ENCODE data around the gene ANO9. TPM values are rescaled to one million over a fixed set of nuclear protein-coding genes. Genes with fewer than 3 reads are reported as not detected.

ANO9 gene
- total RNA-seq, 3 donors from 2014 or later (not counting 1 experiment from before 2014, with no cell fraction given), result 15.1 to 21.3 (median 15.1) TPM

DNA sequence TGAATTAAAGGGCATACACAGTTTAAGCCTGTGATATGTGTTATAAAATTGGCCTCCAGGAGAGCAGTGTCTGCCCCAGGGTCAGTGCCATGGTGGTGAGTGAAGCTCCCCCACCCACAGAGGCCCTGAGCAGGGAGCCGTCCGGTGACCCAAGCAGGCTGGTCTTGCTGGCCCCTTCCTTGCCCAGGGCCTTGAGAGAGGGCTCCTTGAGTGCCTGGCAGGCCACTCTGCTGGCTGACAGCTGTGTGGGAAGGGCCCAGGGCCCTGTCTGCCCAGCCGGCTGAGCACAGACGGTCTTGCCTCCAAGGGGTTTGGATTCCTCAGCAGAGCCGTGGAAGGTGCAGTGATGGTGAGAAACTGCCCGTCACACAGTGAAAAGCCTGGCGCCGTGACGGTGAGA lies 34.1 kb upstream of the ANO9 start:
- WGBS (ENCODE audit: insufficient coverage), result 97% methylated on average over 9 of the region's 9 CpGs
- no peaks in the 10 kb centered on the region for H3K27me3 ChIP-seq (ENCODE audit: control insufficient read depth, insufficient read depth, low read length)
- no peaks in the 10 kb centered on the region for H3K36me3 Mint-ChIP-seq
- TF ChIP-seq, protein P1, sequence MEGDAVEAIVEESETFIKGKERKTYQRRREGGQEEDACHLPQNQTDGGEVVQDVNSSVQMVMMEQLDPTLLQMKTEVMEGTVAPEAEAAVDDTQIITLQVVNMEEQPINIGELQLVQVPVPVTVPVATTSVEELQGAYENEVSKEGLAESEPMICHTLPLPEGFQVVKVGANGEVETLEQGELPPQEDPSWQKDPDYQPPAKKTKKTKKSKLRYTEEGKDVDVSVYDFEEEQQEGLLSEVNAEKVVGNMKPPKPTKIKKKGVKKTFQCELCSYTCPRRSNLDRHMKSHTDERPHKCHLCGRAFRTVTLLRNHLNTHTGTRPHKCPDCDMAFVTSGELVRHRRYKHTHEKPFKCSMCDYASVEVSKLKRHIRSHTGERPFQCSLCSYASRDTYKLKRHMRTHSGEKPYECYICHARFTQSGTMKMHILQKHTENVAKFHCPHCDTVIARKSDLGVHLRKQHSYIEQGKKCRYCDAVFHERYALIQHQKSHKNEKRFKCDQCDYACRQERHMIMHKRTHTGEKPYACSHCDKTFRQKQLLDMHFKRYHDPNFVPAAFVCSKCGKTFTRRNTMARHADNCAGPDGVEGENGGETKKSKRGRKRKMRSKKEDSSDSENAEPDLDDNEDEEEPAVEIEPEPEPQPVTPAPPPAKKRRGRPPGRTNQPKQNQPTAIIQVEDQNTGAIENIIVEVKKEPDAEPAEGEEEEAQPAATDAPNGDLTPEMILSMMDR (IDR thresholded peaks at IDR 0.05), result no peak
- H3K4me1 Mint-ChIP-seq, result no peaks in the 10 kb centered on the region
- no peak for ATAC-seq
- no peak overlapping the region for H3K27ac ChIP-seq (ENCODE audit: low read length)
- no peaks in the 10 kb centered on the region for H3K36me3 ChIP-seq (ENCODE audit: control insufficient read depth, insufficient read depth, low read length)
- no peaks in the 10 kb centered on the region for H3K27me3 Mint-ChIP-seq (ENCODE audit: low read depth in 2 of 2)
- H3K4me1 ChIP-seq (ENCODE audit: control insufficient read depth, insufficient read depth, low read length), result no peaks in the 10 kb centered on the region
- H3K9me3 ChIP-seq (ENCODE audit: control insufficient read depth, insufficient read depth, low read length), result no peaks in the 10 kb centered on the region
- H3K4me3 Mint-ChIP-seq, result no peak overlapping the region
- H3K27ac Mint-ChIP-seq, result no peak overlapping the region
- no peak for DNase-seq
- no peak overlapping the region for H3K4me3 ChIP-seq (ENCODE audit: low read length)
- no peaks in the 10 kb centered on the region for H3K9me3 Mint-ChIP-seq
- intact Hi-C loops (cut with micrococcal nuclease), result no loop called here

DNA sequence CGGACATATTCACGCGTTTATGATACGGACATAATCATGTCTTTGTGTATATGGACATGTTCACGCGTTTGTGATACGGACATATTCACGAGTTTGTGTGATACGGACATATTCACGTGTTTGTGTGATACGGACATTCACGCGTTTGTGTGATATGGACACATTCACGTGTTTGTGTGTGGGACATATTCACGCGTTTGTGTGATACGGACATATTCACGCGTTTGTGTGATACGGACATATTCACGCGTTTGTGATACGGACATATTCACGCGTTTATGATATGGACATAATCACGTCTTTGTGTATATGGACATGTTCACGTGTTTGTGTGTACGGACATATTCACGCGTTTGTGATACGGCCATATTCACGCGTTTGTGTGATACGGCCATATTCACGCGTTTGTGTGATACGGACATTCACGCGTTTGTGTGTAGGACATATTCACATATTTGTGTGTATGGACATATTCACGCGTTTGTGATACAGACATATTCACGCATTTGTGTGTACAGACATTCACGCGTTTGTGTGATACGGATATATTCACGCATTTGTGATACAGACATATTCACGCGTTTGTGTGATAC lies 33.2 kb upstream of the ANO9 start:
- ATAC-seq (no peak), DNase-seq (no peak)
- H3K4me3 ChIP-seq (ENCODE audit: low read length), result no peak overlapping the region
- H3K4me1 Mint-ChIP-seq, result no peaks in the 10 kb centered on the region
- H3K36me3 ChIP-seq (ENCODE audit: control insufficient read depth, insufficient read depth, low read length), result no peaks in the 10 kb centered on the region
- 95% methylated on average over 48 of the region's 48 CpGs for WGBS (ENCODE audit: insufficient coverage)
- no peaks in the 10 kb centered on the region for H3K4me1 ChIP-seq (ENCODE audit: control insufficient read depth, insufficient read depth, low read length)
- H3K27me3 Mint-ChIP-seq (ENCODE audit: low read depth in 2 of 2), result no peaks in the 10 kb centered on the region
- no peak overlapping the region for H3K4me3 Mint-ChIP-seq
- no peaks in the 10 kb centered on the region for H3K36me3 Mint-ChIP-seq
- no peaks in the 10 kb centered on the region for H3K9me3 ChIP-seq (ENCODE audit: control insufficient read depth, insufficient read depth, low read length)
- no peaks in the 10 kb centered on the region for H3K27me3 ChIP-seq (ENCODE audit: control insufficient read depth, insufficient read depth, low read length)
- intact Hi-C loops (cut with micrococcal nuclease), result no loop called here
- no peaks in the 10 kb centered on the region for H3K9me3 Mint-ChIP-seq
- no peak overlapping the region for H3K27ac Mint-ChIP-seq
- TF ChIP-seq, protein P1 (IDR thresholded peaks at IDR 0.05), result no peak
- no peak overlapping the region for H3K27ac ChIP-seq (ENCODE audit: low read length)

DNA sequence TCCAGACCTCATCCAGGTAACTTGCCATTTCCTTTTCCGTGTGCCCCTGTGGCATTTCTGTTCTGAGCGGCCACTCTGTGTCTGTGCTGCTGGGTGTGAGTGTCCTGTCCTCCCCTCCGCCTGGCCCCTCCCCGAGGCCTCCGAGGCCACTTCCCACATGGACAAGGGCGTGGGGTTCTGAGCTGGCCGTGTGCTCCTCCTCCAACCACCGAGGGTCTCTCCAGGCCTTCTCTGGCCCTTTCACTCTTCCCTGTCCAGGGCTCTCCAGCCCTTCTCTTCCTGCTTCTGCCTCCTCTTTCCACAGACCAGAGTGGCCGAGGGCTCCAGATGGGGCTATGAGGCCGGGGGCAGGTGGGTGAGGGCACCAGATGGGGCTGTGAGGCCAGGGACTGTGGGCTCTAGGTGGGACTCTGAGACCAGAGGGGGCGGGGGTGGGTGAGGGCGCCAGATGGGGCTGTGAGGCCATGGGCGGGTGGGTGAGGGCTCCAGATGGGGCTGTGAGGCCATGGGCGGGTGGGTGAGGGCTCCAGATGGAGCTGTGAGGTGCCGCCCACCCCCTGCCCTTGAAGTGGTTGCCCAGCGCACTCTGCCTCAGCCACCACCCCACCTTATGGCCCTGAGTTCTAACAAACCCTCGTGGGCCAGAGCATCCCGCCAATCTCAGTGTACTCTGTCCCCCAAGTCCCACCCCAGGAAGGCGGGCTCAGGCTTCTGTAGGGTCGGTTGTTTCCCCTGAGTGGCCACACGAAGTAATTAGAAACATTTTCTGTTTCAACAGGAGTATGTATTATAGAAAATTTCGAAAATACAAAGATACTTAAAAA lies 32.4 kb upstream of the ANO9 start:
- H3K36me3 ChIP-seq (ENCODE audit: control insufficient read depth, insufficient read depth, low read length), result no peaks in the 10 kb centered on the region
- Mint-ChIP-seq H3K9me3 (no peaks in the 10 kb centered on the region), H3K4me1 (no peaks in the 10 kb centered on the region), H3K36me3 (no peaks in the 10 kb centered on the region), H3K27ac (no peak overlapping the region), H3K4me3 (no peak overlapping the region), H3K27me3 (ENCODE audit: low read depth in 2 of 2) (no peaks in the 10 kb centered on the region)
- 84% methylated on average over 17 of the region's 22 CpGs for WGBS (ENCODE audit: insufficient coverage)
- TF ChIP-seq, protein P1 (IDR thresholded peaks at IDR 0.05), result no peak
- no peak overlapping the region for H3K4me3 ChIP-seq (ENCODE audit: low read length)
- ATAC-seq (no peak), DNase-seq (no peak)
- intact Hi-C loops (cut with micrococcal nuclease), result no loop called here
- no peak overlapping the region for H3K27ac ChIP-seq (ENCODE audit: low read length)
- H3K4me1 ChIP-seq (ENCODE audit: control insufficient read depth, insufficient read depth, low read length), result no peaks in the 10 kb centered on the region
- H3K9me3 ChIP-seq (ENCODE audit: control insufficient read depth, insufficient read depth, low read length), result no peaks in the 10 kb centered on the region
- H3K27me3 ChIP-seq (ENCODE audit: control insufficient read depth, insufficient read depth, low read length), result no peaks in the 10 kb centered on the region

Data from natural killer cell (primary cell).